ENCODE measurements around the gene CCNF. TPM values are rescaled to one million over a fixed set of nuclear protein-coding genes. Genes with fewer than 3 reads are reported as not detected.
"Not testable (repeated sequence)": the region's sequence is repeated elsewhere in the genome, so short reads cannot be mapped to it uniquely, and the experiment has no call there.

The CCNF gene
- total RNA-seq, 1 donor from 2014 or later: 0.43 TPM

GRCh38 chr16:2428784-2429033, 538 bp upstream of the CCNF start:
- no peaks in the 10 kb centered on the region for H3K27me3 ChIP-seq
- H3K36me3 ChIP-seq: no peaks in the 10 kb centered on the region
- peak overlapping the region; percentile 57 to 68 for H3K27ac ChIP-seq
- intact Hi-C loops (cut with DNase I): loop anchor here (1.0 to 10.0 kb wide), 6 partner anchors 32 to 326 kb away; partner anchors contain the start of genes ABCA3, RNPS1, SRRM2 and TBC1D24
- TF ChIP-seq, protein P1, sequence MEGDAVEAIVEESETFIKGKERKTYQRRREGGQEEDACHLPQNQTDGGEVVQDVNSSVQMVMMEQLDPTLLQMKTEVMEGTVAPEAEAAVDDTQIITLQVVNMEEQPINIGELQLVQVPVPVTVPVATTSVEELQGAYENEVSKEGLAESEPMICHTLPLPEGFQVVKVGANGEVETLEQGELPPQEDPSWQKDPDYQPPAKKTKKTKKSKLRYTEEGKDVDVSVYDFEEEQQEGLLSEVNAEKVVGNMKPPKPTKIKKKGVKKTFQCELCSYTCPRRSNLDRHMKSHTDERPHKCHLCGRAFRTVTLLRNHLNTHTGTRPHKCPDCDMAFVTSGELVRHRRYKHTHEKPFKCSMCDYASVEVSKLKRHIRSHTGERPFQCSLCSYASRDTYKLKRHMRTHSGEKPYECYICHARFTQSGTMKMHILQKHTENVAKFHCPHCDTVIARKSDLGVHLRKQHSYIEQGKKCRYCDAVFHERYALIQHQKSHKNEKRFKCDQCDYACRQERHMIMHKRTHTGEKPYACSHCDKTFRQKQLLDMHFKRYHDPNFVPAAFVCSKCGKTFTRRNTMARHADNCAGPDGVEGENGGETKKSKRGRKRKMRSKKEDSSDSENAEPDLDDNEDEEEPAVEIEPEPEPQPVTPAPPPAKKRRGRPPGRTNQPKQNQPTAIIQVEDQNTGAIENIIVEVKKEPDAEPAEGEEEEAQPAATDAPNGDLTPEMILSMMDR (IDR thresholded peaks at IDR 0.05): peak in 1 of 3 experiments; percentile 2
- peak overlapping the region; percentile 57 to 93 for H3K4me3 ChIP-seq
- DNase-seq (ENCODE audit: low spot score in 2 of 2): no peak
- no peaks in the 10 kb centered on the region for H3K9me3 ChIP-seq
- peaks cover 3 to 7% of the 10 kb centered on the region in 2 donors for H3K4me1 ChIP-seq

- Histone ChIP-seq H3K27me3 (no peaks in the 10 kb centered on the region), H3K27ac (peak overlapping the region; percentile 23 to 45), H3K36me3 (no peaks in the 10 kb centered on the region), H3K9me3 (no peaks in the 10 kb centered on the region), H3K4me1 (peaks cover 3 to 7% of the 10 kb centered on the region in 2 donors), H3K4me3 (peak overlapping the region; percentile 57 to 93)
- TF ChIP-seq, protein P1 (IDR thresholded peaks at IDR 0.05): no peak
- intact Hi-C loops (cut with DNase I): loop anchor here (1.0 to 10.0 kb wide), 6 partner anchors 30 to 325 kb away; partner anchors contain the start of genes ABCA3, RNPS1, SRRM2 and TBC1D24
- DNase-seq (ENCODE audit: low spot score in 2 of 2): no peak
Measured at GRCh38 chr16:2429771-2430663, 770 bp downstream of the CCNF start.

GRCh38 chr16:2432286-2432685, 3.0 kb downstream of the CCNF start:
- intact Hi-C loops (cut with DNase I): no loop called here
- Histone ChIP-seq H3K4me3 (no peak overlapping the region), H3K27ac (no peak overlapping the region), H3K27me3 (no peaks in the 10 kb centered on the region), H3K36me3 (no peaks in the 10 kb centered on the region), H3K9me3 (no peaks in the 10 kb centered on the region), H3K4me1 (peaks cover 3 to 7% of the 10 kb centered on the region in 2 donors)
- DNase-seq (ENCODE audit: low spot score in 2 of 2): no peak
- TF ChIP-seq, protein P1 (IDR thresholded peaks at IDR 0.05): no peak

DNA sequence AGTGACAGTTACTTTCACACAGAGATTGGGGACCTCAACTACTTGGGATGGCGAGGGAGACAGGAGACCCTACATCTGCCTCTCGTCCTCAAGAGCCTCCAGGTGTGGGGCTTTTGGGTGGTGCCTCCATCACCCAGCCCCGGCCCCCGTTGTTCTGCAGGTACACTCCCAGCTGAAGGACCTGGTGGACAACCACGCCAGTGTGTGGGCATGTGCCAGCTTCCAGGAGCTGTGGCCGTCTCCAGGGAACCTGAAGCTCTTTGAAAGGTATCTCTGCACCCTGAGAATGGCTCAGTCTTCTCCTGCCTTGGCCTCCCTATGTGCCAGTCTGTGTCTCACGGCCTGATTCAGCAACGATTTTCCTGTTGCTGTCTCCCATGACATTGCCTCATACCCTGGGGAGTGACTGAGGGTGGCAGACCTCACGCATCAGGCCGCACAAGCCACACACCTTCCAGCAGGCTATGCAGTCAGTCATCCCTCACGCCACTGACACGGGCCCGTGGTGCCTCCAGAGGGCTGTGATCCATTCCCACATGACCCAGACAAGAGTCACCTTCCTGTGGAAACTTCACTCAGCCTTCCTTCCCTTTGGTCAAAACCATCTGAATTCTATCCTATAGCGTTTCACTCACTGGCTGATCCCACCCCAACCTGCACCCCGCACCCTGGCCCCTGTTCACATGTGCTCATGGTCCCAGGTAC, 3.7 kb downstream of the CCNF start:
- Histone ChIP-seq H3K27me3 (no peaks in the 10 kb centered on the region), H3K9me3 (no peaks in the 10 kb centered on the region), H3K27ac (no peak overlapping the region), H3K36me3 (no peaks in the 10 kb centered on the region), H3K4me1 (peaks cover 3 to 7% of the 10 kb centered on the region in 2 donors), H3K4me3 (no peak overlapping the region)
- DNase-seq (ENCODE audit: low spot score in 2 of 2): no peak
- TF ChIP-seq, protein P1 (IDR thresholded peaks at IDR 0.05): no peak
- intact Hi-C loops (cut with DNase I): no loop called here

GRCh38 chr16:2435236-2435635, 6.0 kb downstream of the CCNF start:
- H3K4me1 ChIP-seq; H3K4me3 ChIP-seq; H3K36me3 ChIP-seq; H3K27me3 ChIP-seq; DNase-seq (ENCODE audit: low spot score in 2 of 2); intact Hi-C loops (cut with DNase I); H3K27ac ChIP-seq; H3K9me3 ChIP-seq: not testable (repeated sequence)

DNA sequence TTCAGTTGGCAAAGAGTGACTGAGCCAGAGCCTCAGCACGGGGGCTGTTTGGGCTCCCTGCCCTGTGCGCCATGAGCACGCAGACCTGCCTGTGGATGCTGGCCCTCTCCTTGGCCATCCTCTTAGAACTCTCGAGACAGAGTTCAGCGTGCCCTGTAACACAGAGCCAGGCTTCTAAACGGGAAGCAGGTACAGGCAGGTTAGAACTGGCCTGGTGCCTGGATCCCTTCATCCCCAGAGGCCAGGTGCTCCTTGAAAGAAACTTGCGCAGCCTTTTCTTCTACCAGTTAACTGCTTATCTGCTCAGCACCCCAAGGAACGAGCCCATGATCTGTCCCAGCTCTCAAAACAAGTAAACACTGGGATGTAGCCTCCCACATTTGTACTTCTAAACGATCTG, 6.9 kb downstream of the CCNF start:
- no peak for DNase-seq (ENCODE audit: low spot score in 2 of 2)
- intact Hi-C loops (cut with DNase I): no loop called here
- Histone ChIP-seq H3K36me3 (no peaks in the 10 kb centered on the region), H3K27ac (no peak overlapping the region), H3K4me1 (no peaks in the 10 kb centered on the region), H3K4me3 (no peak overlapping the region), H3K27me3 (no peaks in the 10 kb centered on the region), H3K9me3 (no peaks in the 10 kb centered on the region)
- TF ChIP-seq, protein P1 (IDR thresholded peaks at IDR 0.05): no peak

All from ascending aorta (tissue), 2 donors.